Chondrocyte (in vitro differentiated cells): Measurements from ENCODE around the gene LARP1. TPM values are rescaled to one million over a fixed set of nuclear protein-coding genes. Genes with fewer than 3 reads are reported as not detected.
"Not testable (repeated sequence)": the region's sequence is repeated elsewhere in the genome, so short reads cannot be mapped to it uniquely, and the experiment has no call there.

Experiments
- DNase-seq: peaks from one replicate; pipeline ENCODE4 v3.0.0; 2021; ENCODE audit warnings: mixed read lengths, low spot score
- H3K27ac Mint-ChIP-seq: one replicate; pipeline ENCODE4 v1.8.0; 2021; ENCODE audit warnings: mild to moderate bottlenecking, moderate library complexity, mixed read lengths; ENCODE audit not compliant: unreplicated experiment
- H3K27me3 Mint-ChIP-seq: 2 replicates; pipeline ENCODE4 v1.8.0; 2021; ENCODE audit warnings: low read depth, mixed read lengths
- H3K36me3 Mint-ChIP-seq: 2 replicates; pipeline ENCODE4 v1.8.0; 2021; ENCODE audit warnings: low read depth, mixed read lengths
- H3K4me1 Mint-ChIP-seq: 2 replicates; pipeline ENCODE4 v1.8.0; 2021; ENCODE audit warnings: low read depth, mild to moderate bottlenecking, mixed read lengths
- H3K4me3 Mint-ChIP-seq: one replicate; pipeline ENCODE4 v1.8.0; 2021; ENCODE audit warnings: mild to moderate bottlenecking, moderate library complexity, mixed read lengths; ENCODE audit not compliant: unreplicated experiment
- H3K9me3 Mint-ChIP-seq: 2 replicates; pipeline ENCODE4 v1.8.0; 2021; ENCODE audit warnings: low read depth, mixed read lengths
- total RNA-seq: library from RNA; stranded (reverse); gene quantifications from 3 replicates; pipeline ENCODE4 v1.2.1, GENCODE V29; 2021
- TF ChIP-seq, protein P1 (sequence below): fragments of 200-600 bp; sonication (generic); IDR thresholded peaks from 2 replicates; pipeline ENCODE4 v1.5.0; 2021; ENCODE audit warnings: antibody characterized with exemption, mild to moderate bottlenecking, moderate library complexity

Gene LARP1
- total RNA-seq, 1 donor from 2014 or later, result 258 TPM

DNA sequence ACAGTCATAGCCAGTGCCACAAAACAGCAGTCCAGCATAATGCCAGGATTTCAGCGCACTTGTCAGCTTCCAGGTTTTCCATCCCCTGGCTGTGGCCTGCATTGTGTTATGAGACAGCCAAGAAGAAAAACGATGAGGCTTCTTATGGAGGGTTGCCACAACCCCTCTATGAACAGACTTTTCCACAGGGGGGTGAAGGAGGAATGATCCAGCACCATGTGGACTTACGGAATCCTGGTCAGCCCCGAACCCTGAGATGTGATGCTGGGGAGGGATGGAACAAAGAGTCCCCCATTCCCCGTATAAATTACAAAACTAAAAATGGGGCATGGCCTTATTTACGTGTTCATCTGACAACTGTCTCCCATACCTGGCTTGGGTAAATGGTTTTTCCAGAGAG lies 62.6 kb downstream of the LARP1 start:
- H3K9me3 Mint-ChIP-seq, result no peaks in the 10 kb centered on the region
- H3K4me1 Mint-ChIP-seq, result no peaks in the 10 kb centered on the region
- H3K36me3 Mint-ChIP-seq, result peaks cover 41% of the 10 kb centered on the region
- no peak overlapping the region for H3K4me3 Mint-ChIP-seq
- H3K27me3 Mint-ChIP-seq, result no peaks in the 10 kb centered on the region
- H3K27ac Mint-ChIP-seq, result no peak overlapping the region
- no peak for DNase-seq
- TF ChIP-seq, protein P1, sequence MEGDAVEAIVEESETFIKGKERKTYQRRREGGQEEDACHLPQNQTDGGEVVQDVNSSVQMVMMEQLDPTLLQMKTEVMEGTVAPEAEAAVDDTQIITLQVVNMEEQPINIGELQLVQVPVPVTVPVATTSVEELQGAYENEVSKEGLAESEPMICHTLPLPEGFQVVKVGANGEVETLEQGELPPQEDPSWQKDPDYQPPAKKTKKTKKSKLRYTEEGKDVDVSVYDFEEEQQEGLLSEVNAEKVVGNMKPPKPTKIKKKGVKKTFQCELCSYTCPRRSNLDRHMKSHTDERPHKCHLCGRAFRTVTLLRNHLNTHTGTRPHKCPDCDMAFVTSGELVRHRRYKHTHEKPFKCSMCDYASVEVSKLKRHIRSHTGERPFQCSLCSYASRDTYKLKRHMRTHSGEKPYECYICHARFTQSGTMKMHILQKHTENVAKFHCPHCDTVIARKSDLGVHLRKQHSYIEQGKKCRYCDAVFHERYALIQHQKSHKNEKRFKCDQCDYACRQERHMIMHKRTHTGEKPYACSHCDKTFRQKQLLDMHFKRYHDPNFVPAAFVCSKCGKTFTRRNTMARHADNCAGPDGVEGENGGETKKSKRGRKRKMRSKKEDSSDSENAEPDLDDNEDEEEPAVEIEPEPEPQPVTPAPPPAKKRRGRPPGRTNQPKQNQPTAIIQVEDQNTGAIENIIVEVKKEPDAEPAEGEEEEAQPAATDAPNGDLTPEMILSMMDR, result no peak

DNA sequence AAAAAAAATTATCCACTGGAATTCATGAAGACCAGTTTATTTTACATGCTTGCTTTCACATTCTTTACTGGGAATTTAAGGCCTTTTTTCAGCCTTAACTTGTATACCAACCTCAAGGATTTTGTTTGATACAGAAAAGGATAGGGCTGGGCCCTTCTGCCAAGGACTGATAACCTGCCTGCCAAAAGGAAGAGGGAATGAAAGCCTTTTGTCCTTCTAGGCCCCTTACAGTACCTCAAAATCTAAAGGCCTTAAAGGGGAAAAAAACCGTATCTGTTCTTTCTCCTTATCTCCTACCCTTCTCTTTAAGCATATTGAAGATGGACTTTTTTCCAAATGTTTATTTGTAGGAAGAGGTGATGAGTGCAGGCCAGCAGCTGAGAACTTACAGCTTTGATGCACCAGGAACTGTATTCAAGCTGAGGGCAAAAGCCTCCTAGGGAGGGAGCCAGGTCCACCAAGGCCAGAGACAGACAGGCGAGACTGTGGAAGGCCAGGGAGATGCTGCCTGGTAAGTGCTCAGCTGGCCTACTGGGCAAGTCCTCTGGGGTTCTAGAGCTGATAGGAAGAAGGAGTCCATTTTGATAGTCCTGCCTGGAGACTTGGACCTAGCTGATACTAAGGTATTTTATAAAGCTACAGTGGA lies 63.4 kb downstream of the LARP1 start:
- Mint-ChIP-seq H3K9me3 (no peaks in the 10 kb centered on the region), H3K27ac (no peak overlapping the region), H3K36me3 (peaks cover 41% of the 10 kb centered on the region), H3K4me1 (no peaks in the 10 kb centered on the region), H3K4me3 (no peak overlapping the region), H3K27me3 (no peaks in the 10 kb centered on the region)
- DNase-seq, result no peak
- TF ChIP-seq, protein P1, result no peak

DNA sequence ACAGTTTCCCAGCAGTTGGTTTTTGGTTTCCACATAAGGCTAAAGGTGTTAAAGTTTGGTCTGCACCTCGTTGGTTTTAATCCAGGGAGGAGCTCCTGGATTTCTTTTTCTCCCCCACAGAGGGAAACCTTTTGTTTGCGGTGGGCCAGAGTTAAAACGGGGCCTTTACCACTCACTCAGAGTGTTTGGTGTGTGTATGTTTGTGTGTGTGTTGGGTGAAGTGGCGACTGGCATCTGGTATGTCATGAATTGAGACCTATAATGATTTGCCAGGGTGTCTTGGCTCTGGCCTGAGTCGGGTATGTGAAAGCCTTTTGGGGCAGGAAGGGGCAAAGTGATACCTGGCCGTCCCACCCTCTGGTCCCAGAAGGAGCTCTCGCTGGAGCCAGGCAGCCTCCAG lies 64.4 kb downstream of the LARP1 start:
- no peak for DNase-seq
- TF ChIP-seq, protein P1, result no peak
- Mint-ChIP-seq H3K9me3 (no peaks in the 10 kb centered on the region), H3K27me3 (no peaks in the 10 kb centered on the region), H3K36me3 (peaks cover 40% of the 10 kb centered on the region), H3K4me3 (no peak overlapping the region), H3K27ac (no peak overlapping the region), H3K4me1 (no peaks in the 10 kb centered on the region)

DNA sequence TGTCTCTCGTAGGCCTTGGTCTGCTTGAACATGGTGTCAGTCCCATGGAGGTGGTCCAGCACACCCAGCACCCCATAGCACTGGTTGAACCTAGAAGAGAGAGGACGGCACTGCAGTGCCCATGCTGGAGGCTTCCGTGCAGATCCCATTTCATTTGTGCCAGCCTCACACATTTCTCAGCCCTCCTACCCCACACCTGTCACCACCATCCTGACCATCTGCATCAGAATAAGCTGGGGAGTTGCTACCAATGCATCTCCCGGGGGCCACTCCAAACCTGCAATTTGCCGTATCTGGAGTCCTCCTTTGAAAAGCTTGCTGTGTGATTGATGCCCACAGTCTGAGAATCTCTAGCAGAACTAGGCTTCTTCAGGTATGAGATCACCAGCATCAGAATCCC lies 65.2 kb downstream of the LARP1 start:
- Mint-ChIP-seq H3K27ac (no peak overlapping the region), H3K27me3 (no peaks in the 10 kb centered on the region), H3K36me3 (peaks cover 32% of the 10 kb centered on the region)

DNA sequence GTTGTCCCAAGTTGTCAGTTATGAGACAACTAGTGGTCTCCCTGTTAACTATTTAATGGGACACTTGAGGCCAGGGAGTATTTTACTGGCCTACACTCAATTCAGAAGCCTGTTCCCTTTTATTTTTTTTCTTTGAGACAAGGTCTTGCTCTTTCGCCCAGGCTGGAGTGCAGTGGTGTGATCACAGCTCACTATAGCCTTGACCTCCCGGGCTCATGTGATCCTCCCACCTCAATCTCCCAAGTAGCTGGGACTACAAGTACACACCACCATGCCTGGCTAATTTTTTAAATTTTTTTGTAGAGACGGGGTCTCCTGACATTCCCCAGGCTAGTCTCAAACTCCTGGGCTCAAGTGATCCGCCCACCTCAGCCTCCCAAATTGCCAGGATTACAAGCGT lies 67.7 kb downstream of the LARP1 start:
- not testable (repeated sequence) for H3K4me1 Mint-ChIP-seq, H3K27me3 Mint-ChIP-seq, DNase-seq, H3K27ac Mint-ChIP-seq, H3K4me3 Mint-ChIP-seq, H3K9me3 Mint-ChIP-seq
- peaks cover 19% of the 10 kb centered on the region for H3K36me3 Mint-ChIP-seq

More for the DNA sequence above, 65.2 kb downstream of the LARP1 start:
- Mint-ChIP-seq H3K4me1 (no peaks in the 10 kb centered on the region), H3K4me3 (no peak overlapping the region), H3K9me3 (no peaks in the 10 kb centered on the region)
- TF ChIP-seq, protein P1, result no peak
- no peak for DNase-seq

DNA sequence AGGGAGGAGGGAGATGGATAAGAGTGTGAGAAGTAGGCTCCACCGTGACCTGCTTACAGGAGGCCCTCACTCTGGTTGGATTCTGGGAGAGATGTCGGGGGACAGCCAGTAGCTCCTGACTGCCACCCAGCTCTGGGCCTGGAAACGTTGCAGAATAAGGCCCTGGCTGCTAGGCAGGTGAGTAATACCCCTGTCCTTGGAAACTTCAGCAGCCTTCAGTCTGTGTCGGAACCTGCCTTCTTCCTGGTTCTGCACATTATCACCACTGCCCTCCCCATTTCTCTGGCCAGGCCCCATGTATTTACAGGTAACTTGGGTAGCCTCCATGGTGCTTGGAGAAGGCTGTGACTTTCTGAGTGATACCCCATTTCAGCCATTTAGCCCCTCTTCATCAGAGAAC lies 68.4 kb downstream of the LARP1 start:
- Mint-ChIP-seq H3K36me3 (peaks cover 20% of the 10 kb centered on the region), H3K4me3 (no peak overlapping the region), H3K9me3 (no peaks in the 10 kb centered on the region), H3K4me1 (no peaks in the 10 kb centered on the region), H3K27me3 (no peaks in the 10 kb centered on the region), H3K27ac (no peak overlapping the region)
- no peak for DNase-seq
- TF ChIP-seq, protein P1, result no peak
